Measurements from ENCODE around the gene AGAP3. TPM values are rescaled to one million over a fixed set of nuclear protein-coding genes. Genes with fewer than 3 reads are reported as not detected.

The AGAP3 gene
- total and polyA plus RNA-seq, 2 donors (not counting 1 experiment from before 2014, with no cell fraction given), result 21.1 to 22.3 TPM

GRCh38 chr7:151178236-151178635 is 92.0 kb downstream of the AGAP3 start:
- H3K9me3 Mint-ChIP-seq (ENCODE audit: insufficient read depth), result no peaks in the 10 kb centered on the region
- CTCF ChIA-PET, result no interaction called here
- peaks cover 0 to 18% (median 3%) of the 10 kb centered on the region in 4 experiments for H3K27me3 ChIP-seq (replicated peaks in 1 of 4; ENCODE audit: control extremely low read depth in 1 of 4, control insufficient read depth in 3 of 4, insufficient read depth in 4 of 4, low read length in 3 of 4)

GRCh38 chr7:151178831-151179230 is 92.6 kb downstream of the AGAP3 start:
- no peak for ATAC-seq (ENCODE audit: low read depth)
- Histone ChIP-seq H3K79me2 (ENCODE audit: control insufficient read depth, insufficient read depth, low read length) (no peaks in the 10 kb centered on the region), H3K4me1 (ENCODE audit: control insufficient read depth in 2 of 2, insufficient read depth in 2 of 2, low read length in 2 of 2) (no peaks in the 10 kb centered on the region), H3K9me3 (ENCODE audit: control extremely low read depth in 1 of 3, control insufficient read depth in 2 of 3, insufficient read depth in 1 of 3, low read length in 2 of 3) (peaks cover 0 to 11% (median 0%) of the 10 kb centered on the region in 3 donors), H3K4me2 (replicated peaks; ENCODE audit: low read depth, low read length, poor library complexity, severe bottlenecking) (no peak overlapping the region), H3K27ac (ENCODE audit: low read length in 2 of 2) (no peak overlapping the region), H3K27me3 (replicated peaks in 1 of 4; ENCODE audit: control extremely low read depth in 1 of 4, control insufficient read depth in 3 of 4, insufficient read depth in 4 of 4, low read length in 3 of 4) (peaks cover 0 to 14% (median 2%) of the 10 kb centered on the region in 4 experiments), H4K20me1 (ENCODE audit: control insufficient read depth, insufficient read depth, low read length, poor library complexity, severe bottlenecking) (no peaks in the 10 kb centered on the region), H3K36me3 (replicated peaks in 1 of 2; ENCODE audit: control extremely low read depth in 1 of 2, control insufficient read depth in 1 of 2, extremely low read depth in 1 of 2, insufficient read depth in 2 of 2, low read length in 1 of 2) (no peaks in the 10 kb centered on the region), H3K4me3 (ENCODE audit: control extremely low read depth in 1 of 5, extremely low read depth in 1 of 5, insufficient read depth in 1 of 5, low read depth in 2 of 5, low read length in 4 of 5) (no peak overlapping the region), H3K9ac (ENCODE audit: low read length) (no peak overlapping the region), H2AFZ (ENCODE audit: insufficient read depth, low read depth, low read length, poor library complexity, severe bottlenecking) (no peak overlapping the region)
- DNase-seq, result no peak
- ChIA-PET POLR2A (no interaction called here), CTCF (no interaction called here)
- TF ChIP-seq EZH2 (IDR thresholded peaks at IDR 0.05; ENCODE audit: borderline replicate concordance, insufficient read depth, low read depth, low read length, poor library complexity, severe bottlenecking) (no peak), CTCF (IDR thresholded peaks at IDR 0.05) (no peak)
- 86% methylated on average over 2 of the region's 2 CpGs for WGBS (ENCODE audit: insufficient coverage)
- intact Hi-C loops (cut with micrococcal nuclease), result no loop called here
- Mint-ChIP-seq H3K4me3 (no peak overlapping the region), H3K4me1 (no peaks in the 10 kb centered on the region), H3K27ac (no peak overlapping the region), H3K9me3 (ENCODE audit: insufficient read depth) (no peaks in the 10 kb centered on the region), H3K27me3 (peaks cover 36% of the 10 kb centered on the region)

More at GRCh38 chr7:151178236-151178635, 92.0 kb downstream of the AGAP3 start:
- H3K9me3 ChIP-seq (ENCODE audit: control extremely low read depth in 1 of 3, control insufficient read depth in 2 of 3, insufficient read depth in 1 of 3, low read length in 2 of 3), result peaks cover 0 to 17% (median 0%) of the 10 kb centered on the region in 3 donors
- H3K27ac Mint-ChIP-seq, result no peak overlapping the region
- no peak for ATAC-seq (ENCODE audit: low read depth)
- H3K9ac ChIP-seq (ENCODE audit: low read length), result no peak overlapping the region
- H3K27ac ChIP-seq (ENCODE audit: low read length in 2 of 2), result no peak overlapping the region
- TF ChIP-seq CTCF (IDR thresholded peaks at IDR 0.05) (no peak), EZH2 (IDR thresholded peaks at IDR 0.05; ENCODE audit: borderline replicate concordance, insufficient read depth, low read depth, low read length, poor library complexity, severe bottlenecking) (no peak)
- H3K36me3 ChIP-seq (replicated peaks in 1 of 2; ENCODE audit: control extremely low read depth in 1 of 2, control insufficient read depth in 1 of 2, extremely low read depth in 1 of 2, insufficient read depth in 2 of 2, low read length in 1 of 2), result no peaks in the 10 kb centered on the region
- intact Hi-C loops (cut with micrococcal nuclease), result no loop called here
- H3K4me3 ChIP-seq (ENCODE audit: control extremely low read depth in 1 of 5, extremely low read depth in 1 of 5, insufficient read depth in 1 of 5, low read depth in 2 of 5, low read length in 4 of 5), result no peak overlapping the region
- POLR2A ChIA-PET, result no interaction called here
- H3K4me1 Mint-ChIP-seq, result no peaks in the 10 kb centered on the region
- no peak overlapping the region for H3K4me3 Mint-ChIP-seq
- no peak overlapping the region for H3K4me2 ChIP-seq (replicated peaks; ENCODE audit: low read depth, low read length, poor library complexity, severe bottlenecking)
- no peaks in the 10 kb centered on the region for H4K20me1 ChIP-seq (ENCODE audit: control insufficient read depth, insufficient read depth, low read length, poor library complexity, severe bottlenecking)
- peaks cover 38% of the 10 kb centered on the region for H3K27me3 Mint-ChIP-seq
- WGBS (ENCODE audit: insufficient coverage), result 93% methylated on average over 9 of the region's 9 CpGs
- no peak for DNase-seq
- H3K4me1 ChIP-seq (ENCODE audit: control insufficient read depth in 2 of 2, insufficient read depth in 2 of 2, low read length in 2 of 2), result no peaks in the 10 kb centered on the region
- H3K79me2 ChIP-seq (ENCODE audit: control insufficient read depth, insufficient read depth, low read length), result no peaks in the 10 kb centered on the region
- no peak overlapping the region for H2AFZ ChIP-seq (ENCODE audit: insufficient read depth, low read depth, low read length, poor library complexity, severe bottlenecking)
